HepG2 (cell line): ENCODE measurements around the gene C5orf52. TPM values are rescaled to one million over a fixed set of nuclear protein-coding genes. Genes with fewer than 3 reads are reported as not detected.

Source experiments
- ATAC-seq: fragments of 200-7000 bp; cut with Tn5 transposase; 3 replicates; pipeline ENCODE4 v1.9.1; 2020; ENCODE audit warnings: mild to moderate bottlenecking, moderate library complexity
- BruUV-seq: library from RNA; stranded (reverse); fragments of 400-500 nt; replicated peaks from 2 replicates; lab custom pipeline; 2021; lab: Mats Ljungman, UMichigan
- CTCF ChIA-PET: fragments of 300-600 bp; formaldehyde crosslinking; extraction: SDS; loops from one replicate; lab custom pipeline; 2021; ENCODE audit warnings: low total read pairs, inconsistent platforms, low intra/inter-chr PET ratio; lab: Yijun Ruan, JAX
- POLR2A ChIA-PET: fragments of 350-600 bp; sonication (Branson Sonifier 250); formaldehyde crosslinking; loops from one replicate; lab custom pipeline; 2020; ENCODE audit warnings: antibody characterized with exemption, inconsistent platforms; lab: Yijun Ruan, JAX
- DNase-seq: peaks from one replicate; pipeline ENCODE4 v3.0.0-alpha.2; 2015; ENCODE audit warnings: low spot score
- FAIRE-seq: peaks from 3 replicates; lab custom pipeline; 2011; peaks lifted over from hg19 to GRCh38; lab: Jason Lieb, UNC
- H2AFZ ChIP-seq: one replicate; pipeline ENCODE4 v1.6.1; 2011; ENCODE audit warnings: low read length, inconsistent platforms
- H3K27ac ChIP-seq: fragments of 300-600 bp; 3 replicates; pipeline ENCODE4 v1.8.0; 2011; ENCODE audit warnings: mixed run types, mild to moderate bottlenecking, mixed read lengths, low read length, inconsistent platforms; ENCODE audit not compliant: insufficient read depth; ENCODE audit errors: extremely low read length
- H3K27me3 ChIP-seq, 2 experiments: fragments of 200-600 bp in 1 of 2; 2 replicates in 1 of 2; 3 replicates in 1 of 2; pipeline versions ENCODE4 v1.6.0 to v1.8.0; 2011; ENCODE audit warnings: low read length in 2 of 2, mild to moderate bottlenecking in 2 of 2, moderate library complexity in 2 of 2, inconsistent platforms in 1 of 2; ENCODE audit not compliant: insufficient read depth in 2 of 2, control insufficient read depth in 1 of 2
- H3K36me3 ChIP-seq, 2 experiments: fragments of 200-600 bp in 1 of 2; replicated peaks in 1 of 2; 2 replicates in 1 of 2; 3 replicates in 1 of 2; pipeline versions ENCODE4 v1.5.1 to v1.8.0; 2011; ENCODE audit warnings: low read length in 2 of 2, inconsistent platforms in 1 of 2; ENCODE audit not compliant: insufficient read depth in 2 of 2, control insufficient read depth in 1 of 2
- H3K4me1 ChIP-seq: 2 replicates; pipeline ENCODE4 v1.5.1; 2012; ENCODE audit warnings: low read length, inconsistent platforms; ENCODE audit not compliant: insufficient read depth
- H3K4me2 ChIP-seq: 2 replicates; pipeline ENCODE4 v1.6.0; 2011; ENCODE audit warnings: low read depth, low read length, inconsistent platforms
- H3K4me3 ChIP-seq, 3 experiments: fragments of 200-600 bp in 1 of 3; sonication (generic), shearing (Covaris generic) in 1 of 3; replicated peaks in 1 of 3; 2 replicates each; pipeline ENCODE4 v1.5.1; 2011 to 2016; ENCODE audit warnings: low read length in 3 of 3, inconsistent platforms in 2 of 3, low read depth in 2 of 3, mild to moderate bottlenecking in 2 of 3, control low read depth in 1 of 3, mixed read lengths in 1 of 3; ENCODE audit not compliant: insufficient read depth in 1 of 3
- H3K79me2 ChIP-seq: one replicate; pipeline ENCODE4 v1.6.1; 2011; ENCODE audit warnings: low read length, inconsistent platforms; ENCODE audit not compliant: insufficient read depth
- H3K9ac ChIP-seq: 2 replicates; pipeline ENCODE4 v1.6.0; 2011; ENCODE audit warnings: mild to moderate bottlenecking, low read depth, low read length, inconsistent platforms; ENCODE audit not compliant: insufficient read depth
- H3K9me3 ChIP-seq: 2 replicates; pipeline ENCODE4 v1.5.1; 2012; ENCODE audit warnings: mild to moderate bottlenecking, low read length
- H4K20me1 ChIP-seq: 2 replicates; pipeline ENCODE4 v1.6.0; 2011; ENCODE audit warnings: inconsistent platforms, mild to moderate bottlenecking, low read length, moderate library complexity; ENCODE audit not compliant: insufficient read depth
- ARID2 ChIP-seq: sonication (generic); formaldehyde crosslinking; IDR thresholded peaks from 2 replicates; pipeline ENCODE4 v1.8.1; 2022; ENCODE audit warnings: mild to moderate bottlenecking, missing genetic modification reagents, borderline replicate concordance
- BRCA1 ChIP-seq: sonication (generic); formaldehyde crosslinking; IDR thresholded peaks from 2 replicates; pipeline ENCODE4 v1.4.0; 2020; ENCODE audit warnings: missing genetic modification reagents
- FOXK1 ChIP-seq: sonication (generic); formaldehyde crosslinking; IDR thresholded peaks from 2 replicates; pipeline ENCODE4 v1.4.0; 2020; ENCODE audit warnings: low read depth, missing genetic modification reagents, borderline replicate concordance
- LRRFIP1 ChIP-seq: sonication (generic); formaldehyde crosslinking; conservative IDR thresholded peaks from 2 replicates; pipeline ENCODE4 v1.4.0; 2020; ENCODE audit warnings: missing genetic modification reagents
- NCOA2 ChIP-seq: sonication (generic); formaldehyde crosslinking; IDR thresholded peaks from 2 replicates; pipeline ENCODE4 v1.8.0; 2022; ENCODE audit warnings: inconsistent platforms
- SOX13 ChIP-seq, 3 experiments: fragments of 450-650 bp in 1 of 3; sonication (generic) in 1 of 3; formaldehyde crosslinking in 1 of 3; IDR thresholded peaks in 2 of 3; conservative IDR thresholded peaks in 1 of 3; 2 replicates each; pipeline versions ENCODE4 v1.5.0 to v1.6.1; 2016 to 2020; ENCODE audit warnings: antibody characterized with exemption in 1 of 3, mild to moderate bottlenecking in 1 of 3, missing compliant biosample characterization in 1 of 3, missing genetic modification reagents in 1 of 3, moderate library complexity in 1 of 3
- TOPORS ChIP-seq: sonication (generic); formaldehyde crosslinking; IDR thresholded peaks from 2 replicates; pipeline ENCODE4 v1.8.0; 2023; ENCODE audit warnings: mild to moderate bottlenecking, missing genetic modification reagents
- WGBS: methylation state at CpG from one replicate; pipeline ENCODE4 v1.1.6; 2017; ENCODE audit warnings: low lambda C conversion rate; 5-methylcytosine and 5-hydroxymethylcytosine counted together
- in situ Hi-C: cut with HindIII; loops from 2 replicates; pipeline ENCODE4 v1.10.0; 2017; ENCODE audit warnings: low pct_unique_long_range_greater_than_20kb; ENCODE audit not compliant: extremely low pct_ligation_motif_present
- intact Hi-C: fragments of 100-400 bp; cut with micrococcal nuclease; formaldehyde crosslinking; loops from one replicate; pipeline ENCODE4 v1.10.0; 2022; ENCODE audit not compliant: unreplicated experiment
- polyA plus RNA-seq, 8 experiments: library from polyadenylated mRNA; depleted of rRNA in 3 of 8; stranded (reverse) in 7 of 8; unstranded in 1 of 8; fragments of >200 nt; fragmentation: Illumina TruSeq in 4 of 8; extraction: Trizol in 4 of 8; gene quantifications; 2 replicates each; pipeline versions ENCODE4 v1.2.1 to v1.2.3, GENCODE V29; 2011 to 2016; ENCODE audit warnings: low read depth in 4 of 8, missing spikeins in 1 of 8, mixed read lengths in 1 of 8; ENCODE audit not compliant: insufficient read depth in 1 of 8
- total RNA-seq, 5 experiments: library from RNA; depleted of rRNA; stranded (reverse); fragments of >200 nt; fragmentation: Illumina TruSeq; extraction: Trizol; gene quantifications; 2 replicates each; pipeline ENCODE4 v1.2.3, GENCODE V29; 2016; ENCODE audit warnings: low read depth in 1 of 5

Gene C5orf52
- total and polyA plus RNA-seq, 2 of the 13 experiments (the other 11 are each of a cell fraction or from before 2014, with no cell fraction given), result not detected

DNA sequence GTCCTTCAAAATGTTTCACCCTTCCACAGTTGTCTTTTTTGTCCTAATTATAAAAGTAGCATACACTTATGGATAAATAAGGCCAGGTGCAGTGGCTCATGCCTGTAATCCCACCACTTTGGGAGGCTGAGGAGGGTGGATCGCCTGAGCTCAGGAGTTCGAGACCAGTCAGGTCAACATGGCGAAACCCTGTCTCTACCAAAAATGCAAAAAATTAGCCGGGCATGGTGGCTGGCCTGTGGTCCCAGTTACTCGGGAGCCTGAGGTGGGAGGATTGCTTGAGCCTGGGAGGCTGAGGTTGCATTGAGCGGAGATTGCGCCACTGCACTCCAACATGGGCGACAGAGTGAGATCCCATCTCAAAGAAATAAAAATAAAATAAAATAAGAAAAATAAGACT, 1.6 kb downstream of the C5orf52 start:
- no peaks in the 10 kb centered on the region for H3K79me2 ChIP-seq
- no peaks in the 10 kb centered on the region for H4K20me1 ChIP-seq
- ChIA-PET CTCF (no interaction called here), POLR2A (no interaction called here)
- no peak overlapping the region for H3K4me3 ChIP-seq
- FAIRE-seq, result no peak
- ATAC-seq, result no peak
- H3K36me3 ChIP-seq, result no peaks in the 10 kb centered on the region
- no peak overlapping the region for H3K27ac ChIP-seq
- BruUV-seq, result no TSS peak
- peaks cover 6% of the 10 kb centered on the region; the same call in 1 of the 2 replicates for H3K9me3 ChIP-seq
- intact Hi-C loops (no loop called here), in situ Hi-C loops (loop anchor here (5.0 kb wide), 1 partner anchor 69 kb away; the partner anchor contains the start of gene LSM11)
- TF ChIP-seq NCOA2 (CRISPR knock-in tag), result no peak
- no peak for TF ChIP-seq TOPORS (CRISPR knock-in tag)
- no peak for TF ChIP-seq SOX13 (IDR thresholded peaks at IDR 0.05)
- no peak for TF ChIP-seq SOX13 (CRISPR knock-in tag; conservative IDR thresholded peaks at IDR 0.05 in 1 of 2, IDR thresholded peaks at IDR 0.05 in 1 of 2)
- TF ChIP-seq FOXK1 (CRISPR knock-in tag), result no peak
- no peak for TF ChIP-seq BRCA1
- no peak for TF ChIP-seq LRRFIP1 (CRISPR knock-in tag)
- TF ChIP-seq ARID2 (CRISPR knock-in tag), result no peak
- DNase-seq, result no peak
- no peak overlapping the region for H2AFZ ChIP-seq
- no peaks in the 10 kb centered on the region for H3K27me3 ChIP-seq
- H3K4me2 ChIP-seq, result no peak overlapping the region
- no peak overlapping the region for H3K9ac ChIP-seq
- WGBS, result 74% methylated on average over 8 of the region's 8 CpGs
- H3K4me1 ChIP-seq, result peaks cover 15% of the 10 kb centered on the region; the same call in 1 of the 2 replicates
